RPMI7951 (cell line): Measurements from ENCODE around the gene UBE2E1. TPM values are rescaled to one million over a fixed set of nuclear protein-coding genes. Genes with fewer than 3 reads are reported as not detected.
"Not testable (repeated sequence)": the region's sequence is repeated elsewhere in the genome, so short reads cannot be mapped to it uniquely, and the experiment has no call there.

Source experiments
- DNase-seq: peaks from one replicate; pipeline ENCODE4 v3.0.0-alpha.2; 2012; ENCODE audit warnings: low read depth
- total RNA-seq: library from RNA; depleted of rRNA; stranded (reverse); fragments of >200 nt; shearing (Covaris generic); gene quantifications from 2 replicates; pipeline ENCODE4 v1.2.3, GENCODE V29; 2014

UBE2E1 gene
- total RNA-seq, 1 experiment from 2014 or later, result 153 TPM

DNA sequence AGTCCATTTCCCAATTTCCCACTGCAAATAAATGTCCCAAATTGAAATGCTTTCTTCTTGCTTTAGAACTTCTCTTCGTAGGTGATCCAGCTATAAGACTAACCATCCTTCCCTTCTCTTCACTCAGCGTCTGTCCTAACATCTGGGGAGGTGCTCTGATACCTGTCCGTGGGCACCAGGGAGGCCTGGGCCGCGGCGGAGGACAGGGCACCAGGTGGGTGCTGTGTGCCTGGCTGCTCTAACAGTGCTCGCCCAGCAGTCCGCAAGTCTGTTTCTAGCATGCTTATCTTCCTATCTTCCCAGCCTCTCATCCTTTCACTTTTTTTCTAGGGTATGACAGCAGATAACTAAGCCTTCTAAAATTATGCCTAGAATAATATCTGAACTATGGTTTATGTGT, 73.7 kb downstream of the UBE2E1 start:
- no peak for DNase-seq

DNA sequence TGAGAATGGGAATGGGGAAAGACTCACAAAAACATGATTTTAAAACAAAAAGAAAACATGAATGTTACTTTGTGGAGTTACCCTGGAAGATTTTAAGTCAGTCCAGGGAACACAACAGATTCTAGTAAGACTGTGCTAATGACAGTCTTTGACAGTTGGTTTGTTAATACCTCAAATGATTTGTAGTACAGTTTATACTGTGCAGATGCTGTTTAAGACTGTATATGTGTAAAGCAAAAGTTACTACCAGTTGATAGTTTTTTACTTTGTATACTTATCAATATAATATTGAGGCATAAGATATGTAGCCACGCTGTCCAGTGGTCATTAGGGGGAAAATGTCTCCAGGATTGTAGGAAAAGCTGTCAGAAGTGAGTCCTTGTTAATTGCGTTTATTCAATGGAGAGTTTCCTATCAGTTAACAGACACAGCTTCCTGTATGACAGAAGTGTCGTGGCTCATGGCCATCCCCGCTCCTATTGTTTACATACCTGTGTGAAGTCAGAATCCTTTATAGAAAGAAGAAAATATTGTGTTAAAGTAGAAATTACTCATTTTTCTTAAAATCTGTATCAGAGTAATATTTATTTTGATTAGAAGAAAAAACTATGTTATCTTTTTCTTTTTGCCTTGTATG, 75.1 kb downstream of the UBE2E1 start:
- DNase-seq, result no peak

GRCh38 chr3:23881993-23882392, 76.2 kb downstream of the UBE2E1 start:
- DNase-seq, result not testable (repeated sequence)

- DNase-seq, result no peak
Observed at GRCh38 chr3:23882487-23882918, 76.7 kb downstream of the UBE2E1 start.

- no peak for DNase-seq
Observed at GRCh38 chr3:23884481-23884880, 78.7 kb downstream of the UBE2E1 start.

GRCh38 chr3:23885210-23885609, 79.5 kb downstream of the UBE2E1 start:
- DNase-seq, result no peak

GRCh38 chr3:23886311-23886710, 80.6 kb downstream of the UBE2E1 start:
- DNase-seq, result no peak

- peak; percentile 26 for DNase-seq
Observed at GRCh38 chr3:23888617-23889228, 83.0 kb downstream of the UBE2E1 start.

- DNase-seq, result no peak
Observed at GRCh38 chr3:23889386-23889785, 83.6 kb downstream of the UBE2E1 start.

DNA sequence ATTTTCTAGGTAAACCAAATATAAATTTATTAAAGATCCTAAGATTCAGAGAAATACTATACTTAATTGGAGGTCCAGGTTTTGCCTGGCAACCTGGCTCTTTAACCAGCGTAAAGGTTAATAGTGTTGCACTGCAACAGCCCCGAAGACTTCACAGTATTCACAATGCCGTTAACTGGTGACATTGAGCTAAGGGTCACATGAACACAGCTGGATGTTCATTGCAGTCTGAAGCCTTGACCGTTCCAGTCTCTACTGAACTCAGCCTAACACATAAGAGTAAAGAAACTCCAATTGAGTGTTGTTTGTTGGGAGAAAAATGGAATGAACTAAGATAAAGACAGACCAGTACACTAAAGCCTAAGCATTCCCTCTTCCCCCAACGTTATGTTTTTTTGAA, 84.2 kb downstream of the UBE2E1 start:
- no peak for DNase-seq

DNA sequence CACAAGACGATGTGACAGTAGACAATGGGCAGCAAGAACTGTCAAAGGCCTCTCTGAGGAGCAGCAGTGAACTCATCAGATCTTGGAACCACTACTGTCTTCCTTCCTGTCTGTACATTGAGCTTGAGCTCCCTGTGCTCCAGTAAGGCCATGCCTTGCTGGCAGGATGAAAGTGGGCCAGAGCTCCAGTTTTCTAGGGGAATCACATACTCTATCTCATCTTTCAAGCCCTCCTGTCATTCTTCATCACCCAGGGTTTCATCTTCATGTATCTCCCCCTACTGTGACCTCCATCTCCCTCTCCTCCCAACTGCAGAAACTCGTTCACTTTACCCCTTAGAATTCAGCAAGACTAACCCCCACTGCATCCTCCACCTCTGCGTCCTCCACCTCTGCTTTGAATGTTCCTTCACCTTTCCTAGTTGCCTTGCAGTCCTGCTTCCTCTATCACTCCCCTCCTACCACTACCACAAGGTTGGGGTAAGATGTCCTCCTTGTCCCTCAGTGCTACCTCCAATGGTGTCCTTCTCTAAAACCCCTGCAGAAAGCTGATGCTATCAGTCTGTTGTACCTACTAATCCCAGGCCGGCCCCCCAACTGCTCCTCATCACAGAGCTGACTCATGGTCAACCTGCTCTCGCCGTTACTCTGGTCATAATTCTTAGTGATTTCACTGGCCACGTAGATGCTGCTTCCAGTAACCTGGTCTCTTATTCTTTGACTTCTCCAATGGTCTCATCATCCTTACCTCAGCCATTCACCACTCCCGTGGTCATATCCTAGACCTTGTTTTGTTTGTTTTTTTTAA, 88.7 kb downstream of the UBE2E1 start:
- DNase-seq, result no peak

GRCh38 chr3:23895181-23895580, 89.4 kb downstream of the UBE2E1 start:
- DNase-seq, result no peak

GRCh38 chr3:23900744-23901143, 95.0 kb downstream of the UBE2E1 start:
- no peak for DNase-seq

- no peak for DNase-seq
Observed at GRCh38 chr3:23904545-23904944, 98.8 kb downstream of the UBE2E1 start.

- DNase-seq, result no peak
Observed at GRCh38 chr3:23909341-23909740, 103.6 kb downstream of the UBE2E1 start.

- no peak for DNase-seq
Observed at GRCh38 chr3:23911397-23911796, 105.6 kb downstream of the UBE2E1 start.

- DNase-seq, result not testable (repeated sequence)
Observed at GRCh38 chr3:23912335-23912734, 106.6 kb downstream of the UBE2E1 start.

DNA sequence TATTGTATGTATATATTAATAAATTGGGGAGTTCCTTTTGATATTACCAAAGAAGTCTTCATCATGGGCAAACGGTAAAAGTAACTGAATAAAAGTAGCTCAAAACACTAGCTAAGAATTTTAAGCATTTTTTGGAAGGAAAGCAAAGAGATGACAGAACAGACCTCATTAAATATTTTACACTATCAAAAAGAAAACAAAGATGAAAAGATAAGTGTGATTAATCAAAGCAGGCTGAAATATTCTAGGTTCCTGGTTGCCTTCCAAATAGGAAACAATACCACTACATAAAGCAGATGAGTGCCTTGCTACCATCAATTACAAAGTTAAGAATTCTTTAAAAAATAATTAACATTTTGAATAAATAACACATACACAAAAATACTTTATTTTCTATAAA, 107.4 kb downstream of the UBE2E1 start:
- no peak for DNase-seq

GRCh38 chr3:23913873-23914743, 108.4 kb downstream of the UBE2E1 start:
- no peak for DNase-seq

- DNase-seq, result peak; percentile 51
Observed at GRCh38 chr3:23915537-23916108, 109.9 kb downstream of the UBE2E1 start.

GRCh38 chr3:23916152-23916885, 110.6 kb downstream of the UBE2E1 start:
- no peak for DNase-seq
